HepG2 (cell line): ENCODE data around the gene AP5Z1. TPM values are rescaled to one million over a fixed set of nuclear protein-coding genes. Genes with fewer than 3 reads are reported as not detected.
A peak's percentile ranks its signal among the peaks of the same experiment; 100 is the strongest.

ENCODE experiments used
- MEIS2 ChIP-seq: sonication (generic); formaldehyde crosslinking; IDR thresholded peaks from 2 replicates; pipeline ENCODE4 v1.9.0; 2021; ENCODE audit warnings: mild to moderate bottlenecking, missing genetic modification reagents
- MTERF4 ChIP-seq: sonication (generic); formaldehyde crosslinking; IDR thresholded peaks from 2 replicates; pipeline ENCODE4 v1.8.0; 2023; ENCODE audit warnings: mild to moderate bottlenecking, missing genetic modification reagents
- SP140L ChIP-seq: sonication (generic); formaldehyde crosslinking; IDR thresholded peaks from 2 replicates; pipeline ENCODE4 v1.4.0; 2020; ENCODE audit warnings: missing genetic modification reagents, borderline replicate concordance
- THAP11 ChIP-seq: IDR thresholded peaks from 2 replicates; pipeline ENCODE4 v1.6.1; 2016; ENCODE audit warnings: missing biosample characterization, missing genetic modification reagents
- YEATS2 ChIP-seq: sonication (generic); formaldehyde crosslinking; IDR thresholded peaks from 2 replicates; pipeline ENCODE4 v1.4.0; 2020; ENCODE audit warnings: missing genetic modification reagents, borderline replicate concordance
- ZNF407 ChIP-seq: sonication (generic); formaldehyde crosslinking; IDR thresholded peaks from one replicate; pipeline ENCODE4 v1.5.1; 2020; ENCODE audit warnings: mild to moderate bottlenecking, missing genetic modification reagents; ENCODE audit errors: not compliant biosample characterization
- ZNF546 ChIP-seq: sonication (generic); formaldehyde crosslinking; conservative IDR thresholded peaks from 2 replicates; pipeline ENCODE4 v1.8.1; 2023; ENCODE audit warnings: mild to moderate bottlenecking, missing genetic modification reagents
- ZSCAN21 ChIP-seq: sonication (generic); formaldehyde crosslinking; IDR thresholded peaks from 2 replicates; pipeline ENCODE4 v1.8.0; 2022; ENCODE audit warnings: mild to moderate bottlenecking, missing genetic modification reagents, moderate library complexity, borderline replicate concordance
- polyA plus RNA-seq, 8 experiments: library from polyadenylated mRNA; depleted of rRNA in 3 of 8; stranded (reverse) in 7 of 8; unstranded in 1 of 8; fragments of >200 nt; fragmentation: Illumina TruSeq in 4 of 8; extraction: Trizol in 4 of 8; gene quantifications; 2 replicates each; pipeline versions ENCODE4 v1.2.1 to v1.2.3, GENCODE V29; 2011 to 2016; ENCODE audit warnings: low read depth in 4 of 8, missing spikeins in 1 of 8, mixed read lengths in 1 of 8; ENCODE audit not compliant: insufficient read depth in 1 of 8
- total RNA-seq, 5 experiments: library from RNA; depleted of rRNA; stranded (reverse); fragments of >200 nt; fragmentation: Illumina TruSeq; extraction: Trizol; gene quantifications; 2 replicates each; pipeline ENCODE4 v1.2.3, GENCODE V29; 2016; ENCODE audit warnings: low read depth in 1 of 5
- TF ChIP-seq, protein P1 (sequence below): sonication (generic); formaldehyde crosslinking; IDR thresholded peaks from 2 replicates; pipeline ENCODE4 v1.4.0; 2020; ENCODE audit warnings: missing genetic modification reagents, borderline replicate concordance
- TF ChIP-seq, protein P2 (sequence below): sonication (generic); formaldehyde crosslinking; IDR thresholded peaks from 2 replicates; pipeline ENCODE4 v1.9.0; 2022; ENCODE audit warnings: missing genetic modification reagents, mild to moderate bottlenecking, borderline replicate concordance

The AP5Z1 gene
- total and polyA plus RNA-seq, 2 of the 13 experiments (the other 11 are each of a cell fraction or from before 2014, with no cell fraction given) = 9.3 to 15.1 TPM

DNA sequence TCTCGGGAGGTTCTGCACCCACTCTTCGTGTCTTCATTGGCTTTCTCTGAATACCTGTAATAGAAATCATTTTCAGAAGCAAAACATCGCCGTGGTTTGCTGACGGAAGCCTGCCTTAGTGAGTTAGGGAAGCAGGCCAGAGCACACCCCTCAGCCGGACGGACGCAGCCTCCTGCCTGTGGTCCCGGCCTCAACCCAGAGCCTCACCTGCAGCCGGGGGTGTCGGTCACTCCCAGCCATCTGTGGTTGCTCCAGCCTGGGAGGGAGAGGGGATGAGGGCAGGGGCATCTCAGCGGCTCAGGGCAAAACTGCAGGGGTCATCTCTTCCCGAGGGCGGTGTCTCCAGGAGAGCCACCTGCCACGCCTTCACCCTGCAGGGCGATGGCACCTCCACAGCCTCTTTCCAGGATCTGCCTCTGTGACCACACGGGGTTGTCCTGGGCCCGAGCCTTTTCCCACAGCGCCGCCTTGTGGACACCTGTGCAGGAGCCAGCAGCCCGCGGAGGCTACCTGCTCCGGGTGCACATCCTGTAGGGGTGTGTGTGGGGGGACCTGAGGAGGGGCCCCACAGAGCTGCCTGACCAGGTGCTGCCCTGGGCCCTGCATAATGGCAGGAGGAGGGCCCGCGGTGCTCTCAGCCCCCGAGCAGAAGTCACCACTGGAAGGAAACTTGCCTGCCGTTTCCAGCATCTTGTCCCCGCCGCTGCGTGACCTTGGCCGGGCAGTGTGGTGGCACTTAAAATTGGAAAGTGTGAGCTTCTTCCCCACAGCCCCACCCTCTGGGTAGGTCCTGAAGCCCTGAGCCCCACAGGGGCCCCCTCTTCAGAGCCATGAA lies 21.6 kb upstream of the AP5Z1 start (continued):
- TF ChIP-seq, protein P1, sequence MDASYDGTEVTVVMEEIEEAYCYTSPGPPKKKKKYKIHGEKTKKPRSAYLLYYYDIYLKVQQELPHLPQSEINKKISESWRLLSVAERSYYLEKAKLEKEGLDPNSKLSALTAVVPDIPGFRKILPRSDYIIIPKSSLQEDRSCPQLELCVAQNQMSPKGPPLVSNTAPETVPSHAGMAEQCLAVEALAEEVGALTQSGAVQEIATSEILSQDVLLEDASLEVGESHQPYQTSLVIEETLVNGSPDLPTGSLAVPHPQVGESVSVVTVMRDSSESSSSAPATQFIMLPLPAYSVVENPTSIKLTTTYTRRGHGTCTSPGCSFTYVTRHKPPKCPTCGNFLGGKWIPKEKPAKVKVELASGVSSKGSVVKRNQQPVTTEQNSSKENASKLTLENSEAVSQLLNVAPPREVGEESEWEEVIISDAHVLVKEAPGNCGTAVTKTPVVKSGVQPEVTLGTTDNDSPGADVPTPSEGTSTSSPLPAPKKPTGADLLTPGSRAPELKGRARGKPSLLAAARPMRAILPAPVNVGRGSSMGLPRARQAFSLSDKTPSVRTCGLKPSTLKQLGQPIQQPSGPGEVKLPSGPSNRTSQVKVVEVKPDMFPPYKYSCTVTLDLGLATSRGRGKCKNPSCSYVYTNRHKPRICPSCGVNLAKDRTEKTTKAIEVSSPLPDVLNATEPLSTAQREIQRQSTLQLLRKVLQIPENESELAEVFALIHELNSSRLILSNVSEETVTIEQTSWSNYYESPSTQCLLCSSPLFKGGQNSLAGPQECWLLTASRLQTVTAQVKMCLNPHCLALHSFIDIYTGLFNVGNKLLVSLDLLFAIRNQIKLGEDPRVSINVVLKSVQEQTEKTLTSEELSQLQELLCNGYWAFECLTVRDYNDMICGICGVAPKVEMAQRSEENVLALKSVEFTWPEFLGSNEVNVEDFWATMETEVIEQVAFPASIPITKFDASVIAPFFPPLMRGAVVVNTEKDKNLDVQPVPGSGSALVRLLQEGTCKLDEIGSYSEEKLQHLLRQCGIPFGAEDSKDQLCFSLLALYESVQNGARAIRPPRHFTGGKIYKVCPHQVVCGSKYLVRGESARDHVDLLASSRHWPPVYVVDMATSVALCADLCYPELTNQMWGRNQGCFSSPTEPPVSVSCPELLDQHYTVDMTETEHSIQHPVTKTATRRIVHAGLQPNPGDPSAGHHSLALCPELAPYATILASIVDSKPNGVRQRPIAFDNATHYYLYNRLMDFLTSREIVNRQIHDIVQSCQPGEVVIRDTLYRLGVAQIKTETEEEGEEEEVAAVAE (CRISPR knock-in tag) = no peak
- TF ChIP-seq, protein P2, sequence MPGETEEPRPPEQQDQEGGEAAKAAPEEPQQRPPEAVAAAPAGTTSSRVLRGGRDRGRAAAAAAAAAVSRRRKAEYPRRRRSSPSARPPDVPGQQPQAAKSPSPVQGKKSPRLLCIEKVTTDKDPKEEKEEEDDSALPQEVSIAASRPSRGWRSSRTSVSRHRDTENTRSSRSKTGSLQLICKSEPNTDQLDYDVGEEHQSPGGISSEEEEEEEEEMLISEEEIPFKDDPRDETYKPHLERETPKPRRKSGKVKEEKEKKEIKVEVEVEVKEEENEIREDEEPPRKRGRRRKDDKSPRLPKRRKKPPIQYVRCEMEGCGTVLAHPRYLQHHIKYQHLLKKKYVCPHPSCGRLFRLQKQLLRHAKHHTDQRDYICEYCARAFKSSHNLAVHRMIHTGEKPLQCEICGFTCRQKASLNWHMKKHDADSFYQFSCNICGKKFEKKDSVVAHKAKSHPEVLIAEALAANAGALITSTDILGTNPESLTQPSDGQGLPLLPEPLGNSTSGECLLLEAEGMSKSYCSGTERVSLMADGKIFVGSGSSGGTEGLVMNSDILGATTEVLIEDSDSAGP (CRISPR knock-in tag) = peak; percentile 47; the same call in 1 of the 2 replicates
- TF ChIP-seq MTERF4 (CRISPR knock-in tag) (peak; percentile 77; the same call in 1 of the 2 replicates), ZNF546 (CRISPR knock-in tag) (no peak), YEATS2 (CRISPR knock-in tag) (0 out of 2 replicates have a peak, but pooled peaks have one; percentile 25), ZSCAN21 (CRISPR knock-in tag) (no peak), SP140L (CRISPR knock-in tag) (no peak), MEIS2 (no peak), THAP11 (CRISPR knock-in tag) (0 out of 2 replicates have a peak, but pooled peaks have one; percentile 28), ZNF407 (CRISPR knock-in tag) (peak; percentile 67)
